Measurements from ENCODE around the gene ADRM1. TPM values are rescaled to one million over a fixed set of nuclear protein-coding genes. Genes with fewer than 3 reads are reported as not detected.

The ADRM1 gene
- polyA plus RNA-seq, 1 experiment: 58.5 TPM

DNA sequence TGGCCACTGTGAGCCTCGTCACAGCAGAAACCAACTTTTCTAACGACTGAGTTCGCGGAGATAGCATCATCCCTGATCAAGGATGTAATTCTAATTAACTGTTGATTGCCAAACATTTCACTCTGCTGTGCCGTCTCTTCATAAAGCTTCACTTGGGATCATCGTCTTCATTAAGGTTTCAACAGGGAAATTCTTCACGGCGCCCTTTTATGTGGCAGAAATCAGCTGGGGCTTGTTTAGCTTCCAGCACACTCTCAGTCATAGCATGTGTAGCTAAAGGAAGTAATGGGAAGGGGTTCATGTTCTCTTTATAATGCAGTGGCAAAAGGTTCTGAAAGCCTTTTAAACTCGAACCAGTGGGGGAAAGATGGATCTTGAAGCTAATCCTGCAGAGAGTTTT lies 8.9 kb upstream of the ADRM1 start:
- no peak overlapping the region for H3K27ac ChIP-seq (ENCODE audit: low read depth, low read length)
- no peak overlapping the region for H3K4me3 ChIP-seq (ENCODE audit: low read depth, low read length)
- H3K27me3 ChIP-seq (ENCODE audit: control insufficient read depth, insufficient read depth, low read length): no peaks in the 10 kb centered on the region
- no peaks in the 10 kb centered on the region; the same call in 1 of the 2 replicates for H3K9me3 ChIP-seq (ENCODE audit: control insufficient read depth, insufficient read depth, low read length)
- TF ChIP-seq, protein P1, sequence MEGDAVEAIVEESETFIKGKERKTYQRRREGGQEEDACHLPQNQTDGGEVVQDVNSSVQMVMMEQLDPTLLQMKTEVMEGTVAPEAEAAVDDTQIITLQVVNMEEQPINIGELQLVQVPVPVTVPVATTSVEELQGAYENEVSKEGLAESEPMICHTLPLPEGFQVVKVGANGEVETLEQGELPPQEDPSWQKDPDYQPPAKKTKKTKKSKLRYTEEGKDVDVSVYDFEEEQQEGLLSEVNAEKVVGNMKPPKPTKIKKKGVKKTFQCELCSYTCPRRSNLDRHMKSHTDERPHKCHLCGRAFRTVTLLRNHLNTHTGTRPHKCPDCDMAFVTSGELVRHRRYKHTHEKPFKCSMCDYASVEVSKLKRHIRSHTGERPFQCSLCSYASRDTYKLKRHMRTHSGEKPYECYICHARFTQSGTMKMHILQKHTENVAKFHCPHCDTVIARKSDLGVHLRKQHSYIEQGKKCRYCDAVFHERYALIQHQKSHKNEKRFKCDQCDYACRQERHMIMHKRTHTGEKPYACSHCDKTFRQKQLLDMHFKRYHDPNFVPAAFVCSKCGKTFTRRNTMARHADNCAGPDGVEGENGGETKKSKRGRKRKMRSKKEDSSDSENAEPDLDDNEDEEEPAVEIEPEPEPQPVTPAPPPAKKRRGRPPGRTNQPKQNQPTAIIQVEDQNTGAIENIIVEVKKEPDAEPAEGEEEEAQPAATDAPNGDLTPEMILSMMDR (IDR thresholded peaks at IDR 0.05; ENCODE audit: low read depth, low read length): no peak
- CTCF ChIA-PET: no interaction called here
- POLR2A ChIA-PET: no interaction called here
- no peak for DNase-seq (ENCODE audit: low read depth, low spot score)

DNA sequence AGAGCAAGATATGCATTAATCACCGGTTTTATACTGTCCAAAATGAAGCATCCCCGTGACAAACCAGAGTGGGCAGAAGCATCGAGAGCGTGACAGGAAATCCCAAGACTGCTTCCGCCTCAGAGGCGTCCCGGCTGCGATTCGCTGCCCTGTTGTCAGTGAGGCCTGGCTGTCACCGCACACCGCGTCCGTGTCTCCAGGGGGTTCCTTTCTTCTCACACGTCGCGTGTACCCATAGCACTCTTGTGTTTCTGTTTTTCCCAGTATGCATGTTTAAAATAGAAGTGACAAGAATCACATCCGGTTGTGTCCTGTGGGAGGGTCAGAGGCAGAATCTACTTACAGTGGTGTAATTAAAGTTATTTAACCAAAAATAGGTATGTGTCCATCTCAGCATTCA lies 8.3 kb upstream of the ADRM1 start:
- no peaks in the 10 kb centered on the region for H3K9me3 ChIP-seq (ENCODE audit: control insufficient read depth, insufficient read depth, low read length)
- no peak overlapping the region for H3K4me3 ChIP-seq (ENCODE audit: low read depth, low read length)
- no peak overlapping the region for H3K27ac ChIP-seq (ENCODE audit: low read depth, low read length)
- TF ChIP-seq, protein P1 (IDR thresholded peaks at IDR 0.05; ENCODE audit: low read depth, low read length): no peak
- no peak for DNase-seq (ENCODE audit: low read depth, low spot score)
- ChIA-PET POLR2A (no interaction called here), CTCF (no interaction called here)
- H3K27me3 ChIP-seq (ENCODE audit: control insufficient read depth, insufficient read depth, low read length): no peaks in the 10 kb centered on the region

DNA sequence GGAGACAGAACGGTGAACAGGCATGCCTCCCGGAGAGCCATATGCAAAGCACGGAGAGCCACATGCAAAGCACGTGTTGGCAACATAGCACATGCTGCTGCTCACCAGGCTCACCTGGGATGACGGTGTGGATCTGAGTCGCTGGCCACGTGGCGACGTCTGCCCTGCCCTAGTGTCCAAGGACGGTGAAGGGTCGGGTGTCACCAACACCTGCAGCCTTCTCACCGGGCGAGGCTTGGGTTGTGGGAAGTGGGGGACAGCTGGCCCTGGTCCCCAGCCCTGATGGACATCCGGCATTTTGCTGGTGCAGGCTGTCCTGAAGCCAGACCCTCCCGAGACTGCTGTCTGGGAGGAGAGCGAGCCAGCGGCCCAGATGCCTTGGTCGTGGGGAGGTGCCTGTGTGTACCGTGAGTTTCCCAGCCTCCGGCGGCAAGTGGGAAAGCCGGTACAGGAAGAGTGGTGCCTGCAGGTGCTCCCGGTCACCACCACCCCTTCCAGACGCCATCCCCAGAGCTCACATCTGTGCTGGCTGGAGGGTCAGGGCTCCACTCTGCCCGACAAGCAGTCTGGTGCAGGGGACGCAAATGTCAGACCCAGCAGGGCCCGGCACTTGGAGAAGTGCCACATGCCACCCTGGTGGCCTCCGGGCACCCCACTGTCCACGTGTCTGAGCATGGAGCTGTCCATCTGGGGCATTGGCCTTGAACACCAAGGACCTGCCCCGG lies 5.9 kb upstream of the ADRM1 start:
- no peak for DNase-seq (ENCODE audit: low read depth, low spot score)
- TF ChIP-seq, protein P1 (IDR thresholded peaks at IDR 0.05; ENCODE audit: low read depth, low read length): no peak
- Histone ChIP-seq H3K27ac (ENCODE audit: low read depth, low read length) (no peak overlapping the region), H3K9me3 (ENCODE audit: control insufficient read depth, insufficient read depth, low read length) (no peaks in the 10 kb centered on the region), H3K4me3 (ENCODE audit: low read depth, low read length) (no peak overlapping the region), H3K27me3 (ENCODE audit: control insufficient read depth, insufficient read depth, low read length) (no peaks in the 10 kb centered on the region)
- ChIA-PET CTCF (interaction anchor here (2.0 kb wide), 1 partner anchor 78 kb away, joined by 5 read pairs; no protein-coding TSS in a partner anchor), POLR2A (interaction anchor here (0.6 kb wide), 1 partner anchor 90 kb away, joined by 5 read pairs; the partner anchor contains the start of gene RPS21)

DNA sequence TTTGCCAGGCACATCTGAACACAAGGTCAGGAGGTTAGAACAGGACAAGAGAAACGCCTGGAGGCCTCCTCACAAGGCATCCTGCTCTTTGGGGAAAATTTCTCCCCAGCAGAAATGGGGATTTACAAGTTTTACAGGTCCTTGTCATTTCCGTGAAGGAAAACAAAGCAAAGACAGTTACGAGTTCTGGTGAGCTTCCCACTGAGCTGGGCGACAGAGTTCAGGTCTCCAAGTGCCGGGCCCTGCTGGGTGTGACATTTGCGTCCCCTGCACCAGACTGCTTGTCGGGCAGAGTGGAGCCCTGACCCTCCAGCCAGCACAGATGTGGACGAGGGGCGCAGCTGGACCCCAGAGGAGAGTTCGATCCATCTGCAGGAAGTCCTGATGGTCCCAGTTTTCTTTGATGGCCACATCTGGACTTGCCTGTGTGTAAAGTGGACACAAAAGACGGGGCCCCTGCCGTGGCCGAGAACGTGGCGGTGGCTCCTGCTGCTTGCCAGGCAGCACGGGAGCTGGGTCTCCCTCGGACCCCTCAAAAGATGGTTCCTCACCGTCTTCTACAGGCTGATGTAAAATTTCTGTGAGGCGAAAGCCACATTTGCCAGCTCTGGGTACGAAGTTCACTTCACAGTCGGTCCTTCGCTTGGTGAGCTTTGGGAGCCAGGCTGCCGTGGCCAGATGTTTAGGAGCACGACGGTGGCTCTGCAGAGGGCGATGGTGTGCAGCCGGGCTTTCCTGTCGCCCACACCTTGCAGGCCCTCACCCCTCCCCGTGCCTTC lies 5.2 kb upstream of the ADRM1 start:
- ChIA-PET POLR2A (no interaction called here), CTCF (interaction anchor here (2.0 kb wide), 1 partner anchor 77 kb away, joined by 5 read pairs; no protein-coding TSS in a partner anchor)
- Histone ChIP-seq H3K9me3 (ENCODE audit: control insufficient read depth, insufficient read depth, low read length) (no peaks in the 10 kb centered on the region), H3K4me3 (ENCODE audit: low read depth, low read length) (no peak overlapping the region), H3K27me3 (ENCODE audit: control insufficient read depth, insufficient read depth, low read length) (no peaks in the 10 kb centered on the region), H3K27ac (ENCODE audit: low read depth, low read length) (no peak overlapping the region)
- TF ChIP-seq, protein P1 (IDR thresholded peaks at IDR 0.05; ENCODE audit: low read depth, low read length): no peak
- no peak for DNase-seq (ENCODE audit: low read depth, low spot score)

All from AG04450 (cell line).